Measurements from ENCODE around the gene SLC1A1. TPM values are rescaled to one million over a fixed set of nuclear protein-coding genes. Genes with fewer than 3 reads are reported as not detected.
A peak's percentile ranks its signal among the peaks of the same experiment; 100 is the strongest.

SLC1A1 gene
- total and polyA plus RNA-seq, 2 experiments from 2014 or later = 3.7 to 8.2 TPM

DNA sequence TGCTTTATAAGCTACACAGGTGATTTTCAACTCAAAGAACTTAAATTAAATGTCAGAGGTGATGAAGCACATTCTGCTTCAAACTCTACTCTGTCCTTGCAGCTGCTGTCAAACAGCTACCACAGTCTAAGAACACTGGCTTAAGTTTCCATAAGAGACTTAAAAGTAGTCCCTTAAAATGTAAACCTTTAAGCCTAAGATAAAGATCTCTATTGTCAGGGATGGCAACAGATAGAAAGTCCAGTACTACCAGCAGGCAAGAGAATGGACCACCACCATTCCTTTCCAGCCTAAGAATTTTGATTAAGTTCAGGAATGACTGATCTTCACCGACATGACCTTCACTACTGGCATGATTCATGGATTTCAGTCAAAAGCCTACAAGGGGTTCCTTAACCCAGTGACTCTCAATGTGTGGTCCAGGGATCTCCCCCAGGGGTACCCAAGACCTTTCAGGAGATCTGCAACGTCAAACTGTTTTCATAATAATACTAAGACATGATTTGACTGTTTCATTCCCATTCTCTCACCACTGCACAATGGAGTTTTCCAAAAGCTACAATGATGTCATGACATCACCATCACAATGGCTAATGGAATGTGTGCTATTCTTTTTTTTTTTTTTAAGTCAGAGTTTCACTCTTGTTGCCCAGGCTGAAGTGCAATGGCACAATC is 130.8 kb downstream of the SLC1A1 start:
- H3K4me2 ChIP-seq = no peak overlapping the region
- peak overlapping the region; percentile 87 for H3K27ac Mint-ChIP-seq
- H3K4me3 Mint-ChIP-seq = no peak overlapping the region

More for the DNA sequence above, 130.8 kb downstream of the SLC1A1 start:
- Histone ChIP-seq H3K79me2 (replicated peaks; ENCODE audit: insufficient read depth) (no peaks in the 10 kb centered on the region), H3F3A (replicated peaks; ENCODE audit: low read depth) (no peaks in the 10 kb centered on the region), H2AFZ (no peak overlapping the region; the same call in 1 of the 2 replicates), H3K36me3 (ENCODE audit: insufficient read depth) (no peaks in the 10 kb centered on the region), H3K27ac (ENCODE audit: low read depth) (peak overlapping the region; percentile 1; the same call in 1 of the 2 replicates), H3K4me1 (ENCODE audit: insufficient read depth) (peaks cover 20% of the 10 kb centered on the region), H4K20me1 (replicated peaks; ENCODE audit: insufficient read depth) (no peaks in the 10 kb centered on the region), H3K4me3 (no peak overlapping the region), H3K27me3 (ENCODE audit: insufficient read depth) (no peaks in the 10 kb centered on the region), H3K9me2 (ENCODE audit: insufficient read depth) (no peaks in the 10 kb centered on the region)
- Mint-ChIP-seq H3K4me1 (peaks cover 40% of the 10 kb centered on the region), H3K9me3 (no peaks in the 10 kb centered on the region), H3K36me3 (ENCODE audit: low read depth) (no peaks in the 10 kb centered on the region), H3K27me3 (ENCODE audit: insufficient read depth, low read depth, poor library complexity) (no peaks in the 10 kb centered on the region)
- TF ChIP-seq CREB1 (CRISPR knock-in tag; IDR thresholded peaks at IDR 0.05; ENCODE audit: low read depth) (peak; percentile 68; the same call in 1 of the 2 replicates), ZNF462 (CRISPR knock-in tag; IDR thresholded peaks at IDR 0.05) (peak; percentile 49; the same call in 1 of the 2 replicates), ZNF114 (CRISPR knock-in tag; IDR thresholded peaks at IDR 0.05) (no peak), REST (IDR thresholded peaks at IDR 0.05; ENCODE audit: unreplicated experiment) (no peak), ETS1 (IDR thresholded peaks at IDR 0.05) (no peak)
- peak; percentile 72 for ATAC-seq
- DNase-seq (ENCODE audit: low spot score) = peak; percentile 66
